Colonic mucosa (tissue), 4 donors: ENCODE results near the gene ZMYND8. TPM values are rescaled to one million over a fixed set of nuclear protein-coding genes. Genes with fewer than 3 reads are reported as not detected.
"Not testable (repeated sequence)": the region's sequence is repeated elsewhere in the genome, so short reads cannot be mapped to it uniquely, and the experiment has no call there.

Experiments used
- DNase-seq: peaks from one replicate; pipeline ENCODE4 v3.0.0-alpha.2; 2020
- H3K27ac ChIP-seq: fragments of 200-600 bp; one replicate; pipeline ENCODE4 v1.8.0; 2021
- H3K27me3 ChIP-seq: fragments of 200-600 bp; one replicate; pipeline ENCODE4 v1.8.0; 2021
- H3K36me3 ChIP-seq: fragments of 200-600 bp; one replicate; pipeline ENCODE4 v1.8.0; 2021
- H3K4me1 ChIP-seq: fragments of 200-600 bp; one replicate; pipeline ENCODE4 v1.8.0; 2021; ENCODE audit warnings: mild to moderate bottlenecking
- H3K4me3 ChIP-seq: fragments of 200-600 bp; one replicate; pipeline ENCODE4 v1.8.0; 2021
- H3K9ac ChIP-seq, 2 donors: one replicate each; pipeline ENCODE4 v1.7.0; 2013; ENCODE audit warnings: control low read depth in 2 of 2, low read depth in 2 of 2, low read length in 2 of 2
- H3K9me3 ChIP-seq: fragments of 200-600 bp; one replicate; pipeline ENCODE4 v1.8.0; 2021
- intact Hi-C: fragments of 100-400 bp; cut with DNase I; formaldehyde crosslinking; loops from one replicate; pipeline ENCODE4 v1.14.1; 2022
- total RNA-seq, 2 donors: library from RNA; stranded (reverse); fragmentation: NEBNext Ultra II Directional in 1 of 2; extraction: Animal tissue kit (Norgen Biotek cat#: 25700) in 1 of 2; gene quantifications; one replicate each; pipeline ENCODE4 v1.2.1, GENCODE V29; 2021
- TF ChIP-seq, protein P1 (sequence below): fragments of 200-600 bp; IDR thresholded peaks from one replicate; pipeline ENCODE4 v1.8.0; 2022; ENCODE audit warnings: antibody characterized with exemption, mild to moderate bottlenecking
- donor health status: healthy.
- donor health status: DM: no; HTN: no; CAD: no.
- donor health status: DM: no; HTN: no; CAD: no.

The ZMYND8 gene
- total RNA-seq, 2 donors from 2014 or later = 45.4 to 53.1 TPM

GRCh38 chr20:47205577-47206123, 150.8 kb downstream of the ZMYND8 start:
- H3K4me1 ChIP-seq = no peaks in the 10 kb centered on the region
- H3K27me3 ChIP-seq = no peaks in the 10 kb centered on the region
- no peak overlapping the region for H3K4me3 ChIP-seq
- no peaks in the 10 kb centered on the region for H3K9me3 ChIP-seq
- DNase-seq = peak; percentile 27
- no peak overlapping the region for H3K27ac ChIP-seq
- no peak overlapping the region for H3K9ac ChIP-seq
- TF ChIP-seq, protein P1, sequence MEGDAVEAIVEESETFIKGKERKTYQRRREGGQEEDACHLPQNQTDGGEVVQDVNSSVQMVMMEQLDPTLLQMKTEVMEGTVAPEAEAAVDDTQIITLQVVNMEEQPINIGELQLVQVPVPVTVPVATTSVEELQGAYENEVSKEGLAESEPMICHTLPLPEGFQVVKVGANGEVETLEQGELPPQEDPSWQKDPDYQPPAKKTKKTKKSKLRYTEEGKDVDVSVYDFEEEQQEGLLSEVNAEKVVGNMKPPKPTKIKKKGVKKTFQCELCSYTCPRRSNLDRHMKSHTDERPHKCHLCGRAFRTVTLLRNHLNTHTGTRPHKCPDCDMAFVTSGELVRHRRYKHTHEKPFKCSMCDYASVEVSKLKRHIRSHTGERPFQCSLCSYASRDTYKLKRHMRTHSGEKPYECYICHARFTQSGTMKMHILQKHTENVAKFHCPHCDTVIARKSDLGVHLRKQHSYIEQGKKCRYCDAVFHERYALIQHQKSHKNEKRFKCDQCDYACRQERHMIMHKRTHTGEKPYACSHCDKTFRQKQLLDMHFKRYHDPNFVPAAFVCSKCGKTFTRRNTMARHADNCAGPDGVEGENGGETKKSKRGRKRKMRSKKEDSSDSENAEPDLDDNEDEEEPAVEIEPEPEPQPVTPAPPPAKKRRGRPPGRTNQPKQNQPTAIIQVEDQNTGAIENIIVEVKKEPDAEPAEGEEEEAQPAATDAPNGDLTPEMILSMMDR = peak; percentile 99
- intact Hi-C loops = loop anchor here (5.0 kb wide), 2 partner anchors 177 to 417 kb away; no protein-coding TSS in a partner anchor
- H3K36me3 ChIP-seq = peaks cover 2% of the 10 kb centered on the region

DNA sequence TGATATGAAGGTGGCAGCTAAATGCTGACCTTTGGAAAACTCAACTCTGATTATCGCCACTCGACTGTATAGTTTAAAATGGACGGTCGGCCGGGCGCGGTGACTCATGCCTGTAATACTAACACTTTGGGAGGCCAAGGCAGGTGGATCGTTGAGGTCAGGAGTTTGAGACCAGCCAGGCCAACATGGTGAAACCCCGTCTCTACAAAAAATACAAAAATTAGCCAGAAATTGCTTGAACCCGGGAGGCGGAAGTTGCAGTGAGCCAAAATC, 151.7 kb downstream of the ZMYND8 start:
- H3K27ac ChIP-seq, H3K27me3 ChIP-seq, H3K4me3 ChIP-seq, H3K4me1 ChIP-seq, H3K9ac ChIP-seq, H3K36me3 ChIP-seq, DNase-seq, H3K9me3 ChIP-seq: not testable (repeated sequence)
- intact Hi-C loops = loop anchor here (5.0 kb wide), 2 partner anchors 178 to 418 kb away; no protein-coding TSS in a partner anchor

DNA sequence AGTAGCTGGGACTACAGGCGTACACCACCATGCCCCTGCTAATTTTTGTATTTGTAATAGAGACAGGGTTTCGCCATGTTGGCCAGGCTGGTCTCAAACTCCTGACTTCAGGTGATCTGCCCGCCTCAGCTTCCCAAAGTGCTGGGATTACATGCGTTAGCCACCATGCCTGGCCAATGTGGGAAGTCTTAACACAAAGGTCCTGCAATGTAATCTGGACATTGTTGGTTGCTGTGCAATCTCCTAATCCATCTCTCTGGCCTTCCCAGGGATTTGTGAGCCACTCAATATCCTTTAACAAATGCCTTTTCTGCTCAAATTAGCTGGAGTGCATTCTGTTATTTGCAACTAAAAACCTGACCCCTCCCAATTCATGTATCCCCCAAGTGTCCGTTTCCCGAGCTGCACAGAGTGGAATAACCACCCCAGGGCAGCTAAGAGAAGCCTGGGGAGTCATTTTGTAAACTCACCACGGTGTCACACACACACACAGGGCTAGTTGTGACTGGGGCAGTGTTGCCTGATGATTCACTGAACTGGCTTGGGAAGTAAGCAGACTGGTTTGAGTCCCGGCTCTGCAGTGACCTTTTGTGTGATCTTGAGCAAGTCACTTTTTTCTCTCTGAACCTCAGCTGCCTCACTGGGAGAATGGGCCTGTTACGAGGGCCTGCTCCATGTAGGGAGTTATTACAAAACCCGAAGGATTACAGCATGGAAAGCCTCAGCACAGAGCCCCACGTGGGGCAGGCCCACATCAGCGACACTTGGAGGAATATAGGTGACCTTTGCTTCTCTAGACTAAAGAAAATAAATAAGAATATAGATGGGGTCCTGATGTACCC, 152.3 kb downstream of the ZMYND8 start:
- intact Hi-C loops = no loop called here
- Histone ChIP-seq H3K4me1 (no peaks in the 10 kb centered on the region), H3K27me3 (no peaks in the 10 kb centered on the region), H3K36me3 (no peaks in the 10 kb centered on the region), H3K9ac (no peak overlapping the region), H3K4me3 (no peak overlapping the region), H3K9me3 (no peaks in the 10 kb centered on the region), H3K27ac (no peak overlapping the region)
- no peak for DNase-seq
- TF ChIP-seq, protein P1 = no peak

DNA sequence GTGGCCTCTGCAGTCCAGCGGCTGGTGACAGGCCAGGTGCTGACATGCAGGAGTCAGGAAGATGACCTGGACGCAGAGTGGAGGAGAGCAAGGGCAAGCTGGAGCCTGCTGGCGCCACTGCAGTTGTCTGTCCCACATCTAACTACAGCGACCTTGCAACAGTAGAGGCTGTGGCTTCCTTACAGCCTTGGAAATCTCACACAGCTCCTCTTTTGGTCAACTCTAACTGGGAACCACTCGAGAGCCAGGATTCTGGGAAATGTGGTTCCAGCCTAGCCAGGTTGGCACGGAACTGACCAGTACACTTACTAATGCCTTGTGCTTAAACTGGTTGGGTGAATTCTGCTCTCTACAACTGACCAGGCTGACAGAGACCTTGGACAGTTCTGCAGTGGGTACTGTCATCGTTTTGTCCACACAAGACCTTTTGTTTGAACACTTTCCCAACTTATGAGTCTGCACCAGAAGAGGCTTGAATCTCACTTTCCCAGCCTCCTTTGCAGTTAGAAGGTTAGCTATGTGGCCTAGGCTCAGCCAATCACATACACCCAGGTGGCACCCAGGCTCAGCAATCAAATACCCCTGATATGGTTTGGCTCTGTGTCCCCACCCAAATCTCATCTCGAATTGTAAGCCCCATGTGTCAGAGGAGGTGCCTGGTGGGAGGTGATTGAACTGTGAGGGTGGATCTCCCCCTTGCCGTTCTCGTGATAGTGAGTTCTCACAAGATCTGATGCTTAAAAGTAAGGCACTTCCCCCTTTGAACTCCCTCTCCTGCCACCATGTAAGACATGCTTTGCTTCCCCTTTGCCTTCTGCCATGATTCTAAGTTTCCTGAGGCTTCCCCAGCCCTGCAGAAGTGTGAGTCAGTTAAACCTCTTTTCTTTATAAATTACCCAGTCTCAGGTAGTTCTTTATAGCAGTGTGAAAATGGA, 153.5 kb downstream of the ZMYND8 start:
- Histone ChIP-seq H3K4me1 (no peaks in the 10 kb centered on the region), H3K9ac (no peak overlapping the region), H3K36me3 (no peaks in the 10 kb centered on the region), H3K27ac (no peak overlapping the region), H3K9me3 (no peaks in the 10 kb centered on the region), H3K27me3 (no peaks in the 10 kb centered on the region), H3K4me3 (no peak overlapping the region)
- intact Hi-C loops = no loop called here
- TF ChIP-seq, protein P1 = no peak
- DNase-seq = no peak

DNA sequence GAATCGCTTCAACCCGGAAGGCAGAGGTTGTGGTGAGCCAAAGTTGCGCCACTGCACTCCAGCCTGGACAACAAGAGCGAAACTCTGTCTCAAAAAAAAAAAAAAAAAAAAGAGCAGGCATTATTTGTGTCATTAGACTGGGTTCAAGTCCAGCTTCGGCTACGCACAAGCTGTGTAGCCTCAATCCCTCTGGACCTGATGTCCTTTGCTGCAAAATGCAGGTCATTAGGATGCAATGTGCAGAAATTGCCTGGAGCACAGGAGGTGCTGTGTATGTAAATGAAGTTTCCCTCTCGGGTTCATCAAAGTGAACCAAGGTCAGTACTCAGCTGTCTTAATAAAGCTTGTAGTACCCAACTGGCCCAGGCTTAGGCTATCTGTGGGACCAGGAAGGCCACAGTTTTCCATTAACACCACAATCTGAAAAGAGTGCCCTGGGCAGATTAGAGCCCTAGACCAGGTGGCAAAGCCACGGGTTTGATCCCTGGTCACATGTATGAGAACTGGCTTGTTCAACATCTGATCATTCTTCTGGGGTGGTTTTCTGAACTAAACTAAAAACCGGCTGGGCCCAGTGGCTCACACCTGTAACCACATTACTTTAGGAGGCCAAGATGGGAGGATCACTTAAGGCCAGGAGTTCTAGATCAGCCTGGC, 155.3 kb downstream of the ZMYND8 start:
- no peak overlapping the region for H3K9ac ChIP-seq
- intact Hi-C loops = no loop called here
- H3K27ac ChIP-seq = no peak overlapping the region
- no peaks in the 10 kb centered on the region for H3K36me3 ChIP-seq
- no peak overlapping the region for H3K4me3 ChIP-seq
- H3K9me3 ChIP-seq = no peaks in the 10 kb centered on the region
- no peak for DNase-seq
- no peaks in the 10 kb centered on the region for H3K27me3 ChIP-seq
- TF ChIP-seq, protein P1 = no peak
- no peaks in the 10 kb centered on the region for H3K4me1 ChIP-seq
